GM12891 (cell line): ENCODE results near the gene MIPOL1.

Experiments used
- POLR2A ChIP-seq: IDR thresholded peaks from 2 replicates; pipeline ENCODE4 v1.6.1; 2011; ENCODE audit warnings: low read depth, low read length, control low read depth
- POLR2AphosphoS5 ChIP-seq: IDR thresholded peaks from 2 replicates; pipeline ENCODE4 v1.6.1; 2011; ENCODE audit warnings: low read depth, low read length, control low read depth
- SPI1 ChIP-seq: IDR thresholded peaks from 2 replicates; pipeline ENCODE4 v1.6.1; 2011; ENCODE audit warnings: low read depth, low read length, control low read depth
- TAF1 ChIP-seq: IDR thresholded peaks from 2 replicates; pipeline ENCODE4 v1.6.1; 2011; ENCODE audit warnings: low read depth, low read length, control low read depth

GRCh38 chr14:37588667-37588955 lies 390.9 kb downstream of the MIPOL1 start:
- TF ChIP-seq POLR2A (no peak), POLR2AphosphoS5 (no peak), TAF1 (no peak), SPI1 (no peak)
